Measurements from ENCODE around the gene TOP3A.

DNA sequence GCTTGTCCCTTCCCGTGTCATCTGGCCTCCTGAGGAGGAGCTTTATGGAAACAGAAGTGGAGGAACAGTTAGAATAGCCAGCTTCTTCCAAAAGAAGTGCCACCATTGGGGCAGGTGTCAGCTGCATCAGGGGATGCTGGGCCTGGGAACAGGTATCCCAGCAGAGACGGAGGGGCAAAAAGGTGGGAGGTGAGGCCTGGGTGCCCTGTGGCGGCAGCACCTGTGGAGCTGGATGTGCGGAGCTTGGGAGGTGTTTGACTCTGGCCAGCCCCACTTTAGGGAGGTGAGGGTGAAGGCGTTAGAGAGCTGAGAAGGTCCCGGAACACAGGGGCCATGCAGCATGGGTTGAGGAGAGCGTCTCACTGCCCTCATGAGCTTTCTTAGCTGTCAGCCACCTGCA lies 5.5 kb upstream of the TOP3A start:
- no peak for TF ChIP-seq EZH2 (IDR thresholded peaks at IDR 0.05; ENCODE audit: low read length)
- TF ChIP-seq CTCF (optimal IDR thresholded peaks at IDR 0.05 in 1 of 3, IDR thresholded peaks at IDR 0.05 in 1 of 3, conservative IDR thresholded peaks at IDR 0.05 in 1 of 3; ENCODE audit: extremely low read depth in 1 of 3, insufficient read depth in 2 of 3, low read length in 3 of 3), result no peak

Measured in keratinocyte (primary cell).